SHP77 (cell line): ENCODE results near the gene AKAP9.
"Not testable (repeated sequence)": the region's sequence is repeated elsewhere in the genome, so short reads cannot be mapped to it uniquely, and the experiment has no call there.

ENCODE experiments used
- DNase-seq, 2 experiments: peaks; one replicate each; lab custom pipeline; 2025; lab: John Stamatoyannopoulos, UW

AKAP9 gene

DNA sequence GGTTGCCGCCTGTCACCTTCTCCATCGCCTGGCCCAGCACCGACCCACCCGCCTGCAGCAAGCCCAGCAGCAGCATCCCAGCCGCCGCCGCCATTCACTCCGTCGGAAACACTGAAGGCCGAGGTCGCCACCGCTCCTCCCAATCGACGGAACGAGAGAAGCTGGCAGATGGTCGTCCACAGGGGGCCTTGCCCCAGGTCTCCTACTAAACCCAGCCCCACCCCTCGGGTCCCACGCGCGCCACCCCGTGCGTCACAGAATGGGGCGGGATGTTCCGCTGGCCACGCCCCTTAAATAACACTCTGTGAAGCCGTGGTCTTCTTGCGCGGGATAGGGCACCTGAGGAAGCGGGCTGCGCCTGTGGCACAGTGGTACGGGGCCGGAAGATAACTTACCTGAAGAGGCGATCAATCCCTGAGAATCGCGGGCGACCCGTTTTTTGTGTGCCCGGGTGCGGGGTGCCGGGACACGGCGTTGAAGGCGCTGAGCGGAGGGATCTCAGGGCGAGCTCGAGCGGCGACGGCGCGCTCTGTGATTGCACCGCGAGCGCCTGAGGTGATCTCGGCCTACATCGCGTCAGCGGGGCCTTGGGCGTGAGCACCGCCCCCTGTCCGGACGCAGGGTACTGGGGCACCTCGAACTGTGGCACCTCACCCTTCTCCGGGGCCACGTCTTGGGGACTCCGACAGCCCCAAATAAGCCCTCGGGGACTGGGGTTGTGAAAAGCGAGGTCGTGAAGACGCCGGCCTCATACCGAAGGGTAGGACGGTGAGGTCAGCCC is 193.8 kb downstream of the AKAP9 start, which contains the start of gene CYP51A1:
CYP51A1 (minus strand) TSS at position 207 of the 781 bp plus-strand sequence; CDS start at position 94, 113 bp downstream.
- DNase-seq, result peak; percentile 72 to 85

DNA sequence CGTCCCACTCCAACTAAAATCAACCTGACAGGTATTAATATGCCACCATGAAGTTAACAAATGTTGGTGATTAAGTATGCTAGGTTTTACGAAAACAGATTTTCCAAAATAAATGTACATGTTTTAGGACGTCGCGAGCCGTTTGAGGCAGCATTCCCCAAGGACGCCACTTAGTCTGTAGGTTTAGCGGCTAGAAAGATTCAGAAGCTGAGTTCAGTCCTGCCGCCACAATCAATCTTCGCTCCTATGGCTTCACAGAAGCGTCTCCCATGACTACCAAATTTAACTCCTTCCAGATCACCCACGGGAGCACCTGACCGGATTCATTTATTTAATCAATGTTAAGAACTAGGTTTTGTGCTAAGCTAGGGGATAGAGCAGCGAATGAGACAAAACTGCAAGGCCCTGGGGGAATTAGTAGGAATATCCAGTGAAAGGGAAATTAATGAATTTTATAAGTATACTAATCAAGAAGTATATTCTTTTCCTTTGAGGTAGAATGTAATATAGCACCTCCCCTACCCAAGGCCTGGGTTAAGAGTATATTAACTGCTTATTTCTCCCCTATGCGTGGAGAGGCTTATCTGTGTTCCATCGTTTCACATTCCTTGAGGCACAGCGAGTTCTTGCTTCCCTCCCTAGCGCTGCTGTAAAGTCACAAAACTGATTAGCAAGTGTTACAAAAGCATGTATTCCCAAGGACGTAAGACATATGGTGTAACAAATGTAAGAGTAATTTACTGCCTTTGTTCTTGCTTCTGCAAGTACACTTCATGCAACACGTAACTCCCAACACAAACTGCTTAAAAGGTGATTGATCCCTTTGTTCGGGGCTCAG is 194.6 kb downstream of the AKAP9 start:
- no peak for DNase-seq

DNA sequence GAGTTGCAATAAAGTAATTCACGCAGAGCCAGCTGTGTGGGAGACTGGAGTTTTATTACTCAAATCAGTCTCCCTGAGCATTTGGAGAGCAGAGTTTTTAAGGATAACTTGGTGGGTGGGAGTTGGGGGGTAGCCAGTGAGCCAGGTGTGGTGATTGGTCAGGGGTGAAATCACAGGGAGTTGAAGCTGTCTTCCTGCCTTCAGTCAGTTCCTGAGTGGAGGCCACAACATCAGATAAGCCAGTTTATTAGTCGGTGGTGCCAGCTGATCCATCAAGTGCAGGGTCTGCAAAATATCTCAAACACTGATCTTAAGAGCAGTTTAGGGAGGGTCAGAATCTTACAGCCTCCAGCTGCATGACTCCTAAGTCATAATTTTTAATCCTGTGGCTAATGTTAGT is 196.9 kb downstream of the AKAP9 start:
- DNase-seq, result no peak

DNA sequence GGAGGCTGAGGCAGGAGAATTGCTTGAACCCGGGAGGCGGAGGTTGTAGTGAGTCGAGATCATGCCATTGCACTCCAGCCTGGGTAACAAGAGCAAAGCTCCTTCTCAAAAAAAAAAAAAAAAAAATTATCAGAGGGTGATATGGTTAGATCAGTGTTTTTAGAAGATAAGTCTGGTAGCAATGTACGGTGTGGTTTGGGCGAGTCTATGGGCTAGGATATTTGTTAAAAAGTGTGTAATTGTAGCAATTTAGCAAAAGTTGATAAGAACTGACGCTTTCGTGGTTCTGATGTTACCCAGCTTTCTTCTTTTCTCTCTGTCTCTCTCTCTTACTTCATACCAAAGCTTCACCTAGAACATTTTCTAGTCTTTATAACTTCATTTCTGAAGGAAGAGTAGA is 200.5 kb downstream of the AKAP9 start:
- no peak for DNase-seq

DNA sequence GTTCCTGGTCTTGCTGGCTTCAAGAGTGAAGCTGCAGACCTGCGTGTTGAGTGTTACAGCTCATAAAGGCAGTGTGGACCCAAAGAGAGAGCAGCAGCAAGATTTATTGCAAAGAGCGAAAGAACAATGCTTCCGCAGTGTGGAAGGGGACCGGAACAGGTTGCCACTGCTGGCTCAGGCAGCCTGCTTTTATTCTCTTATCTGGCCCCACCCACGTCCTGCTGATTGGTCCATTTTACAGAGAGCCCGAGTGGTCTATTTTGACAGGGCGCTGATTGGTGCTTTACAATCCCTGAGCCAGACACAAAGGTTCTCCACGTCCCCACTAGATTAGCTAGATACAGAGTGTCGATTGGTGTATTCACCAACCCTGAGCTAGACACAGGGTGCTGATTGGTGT is 202.1 kb downstream of the AKAP9 start:
- not testable (repeated sequence) for DNase-seq

DNA sequence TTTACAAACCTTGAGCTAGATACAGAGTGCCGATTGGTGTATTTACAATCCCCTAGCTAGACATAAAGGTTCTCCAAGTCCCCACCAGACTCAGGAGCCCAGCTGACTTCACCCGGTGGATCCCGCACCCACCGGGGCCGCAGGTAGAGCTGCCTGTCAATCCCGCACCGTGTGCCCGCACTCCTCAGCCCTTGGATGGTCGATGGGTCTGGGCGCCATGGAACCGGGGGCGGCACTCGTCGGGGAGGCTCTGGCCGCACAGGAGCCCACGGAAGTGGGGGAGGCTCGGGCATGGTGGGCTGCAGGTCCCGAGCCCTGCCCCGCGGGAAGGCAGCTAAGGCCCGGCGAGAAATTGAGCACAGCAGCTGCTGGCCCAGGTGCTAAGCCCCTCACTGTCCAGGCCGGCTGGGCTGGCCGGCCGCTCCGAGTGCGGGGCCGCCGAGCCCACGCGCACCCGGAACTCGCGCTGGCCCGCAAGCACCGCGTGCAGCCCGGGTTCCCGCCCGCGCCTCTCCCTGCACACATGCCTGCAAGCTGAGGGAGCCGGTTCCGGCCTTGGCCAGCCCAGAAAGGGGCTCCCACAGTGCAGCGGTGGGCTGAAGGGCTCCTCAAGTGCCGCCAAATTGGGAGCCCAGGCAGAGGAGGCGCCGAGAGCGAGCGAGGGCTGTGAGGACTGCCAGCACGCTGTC is 202.7 kb downstream of the AKAP9 start:
- not testable (repeated sequence) for DNase-seq

DNA sequence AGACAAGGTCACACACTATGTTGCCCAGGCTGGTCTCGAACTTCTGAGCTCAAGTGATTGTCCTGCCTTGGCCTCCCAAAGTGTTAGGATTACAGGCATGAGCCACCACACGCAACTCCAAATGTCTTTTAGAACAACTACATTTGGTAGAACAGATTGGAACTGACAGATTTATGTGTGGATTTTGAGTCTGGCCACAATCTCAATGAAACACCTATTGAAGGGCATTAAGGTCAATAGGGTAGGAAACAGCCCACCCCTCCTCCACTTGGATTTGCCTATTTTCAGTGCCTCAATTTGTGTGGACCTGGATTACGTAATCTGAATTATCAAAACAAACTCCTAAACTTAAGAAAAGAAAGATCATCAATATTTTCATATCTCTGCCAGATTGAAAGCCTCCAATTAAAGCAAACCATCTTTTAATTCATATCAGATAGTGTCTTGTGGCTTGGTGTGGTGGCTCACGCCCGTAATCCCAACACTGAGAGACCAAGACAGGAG is 209.1 kb downstream of the AKAP9 start:
- DNase-seq, result no peak

DNA sequence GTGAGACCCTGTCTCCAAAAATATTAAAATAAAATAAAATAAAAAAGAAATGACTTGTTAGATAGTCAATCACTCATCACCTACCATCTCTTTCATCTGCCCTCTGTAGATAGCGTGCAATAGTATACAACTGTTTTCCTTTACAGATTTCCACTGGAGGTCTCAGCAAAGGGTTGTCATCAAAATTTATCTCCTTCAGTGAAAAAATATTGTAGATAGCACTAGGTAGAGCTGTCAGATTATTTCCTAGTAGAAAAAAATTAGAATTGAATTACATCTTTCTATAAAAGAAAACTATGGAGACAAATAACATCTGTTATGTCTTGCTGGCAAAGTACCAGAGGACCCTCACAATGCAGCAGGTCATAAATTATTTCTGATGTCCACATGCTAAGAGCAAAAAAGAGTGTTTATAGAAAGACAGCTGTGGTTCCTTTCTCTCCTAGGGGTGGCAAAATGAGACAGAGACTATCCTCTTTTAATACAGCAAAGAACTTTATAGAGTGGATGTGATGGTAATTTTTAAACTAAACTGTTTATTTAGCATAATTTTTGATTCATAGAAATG is 209.9 kb downstream of the AKAP9 start:
- no peak for DNase-seq

DNA sequence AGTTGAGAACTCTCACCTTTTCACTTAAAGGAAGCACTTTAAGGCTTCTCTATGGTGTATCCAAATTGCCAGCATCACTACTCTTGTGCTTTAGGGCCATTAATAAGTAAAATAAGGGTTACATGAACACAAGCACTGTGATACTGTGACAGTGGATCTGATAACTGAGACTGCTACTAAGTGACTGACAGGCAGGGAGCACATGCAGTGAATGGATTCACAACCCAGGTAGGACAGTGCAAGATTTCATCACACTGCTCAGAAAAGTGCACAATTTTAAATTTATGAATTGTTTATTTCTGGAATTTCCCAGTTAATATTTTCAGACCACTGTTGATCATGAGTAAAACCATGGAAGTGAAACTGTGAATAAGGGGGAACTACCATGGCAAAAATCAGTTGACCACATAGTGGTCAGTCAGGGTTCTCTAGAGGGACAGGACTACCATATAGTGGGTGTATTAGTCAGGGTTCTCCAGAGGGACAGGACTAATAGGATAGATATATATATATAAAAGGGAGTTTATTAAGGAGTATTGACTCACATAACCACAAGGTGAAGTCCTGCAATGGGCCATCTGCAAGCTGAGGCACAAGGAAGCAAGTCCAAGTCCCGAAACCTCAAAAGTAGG is 214.6 kb downstream of the AKAP9 start:
- no peak for DNase-seq

DNA sequence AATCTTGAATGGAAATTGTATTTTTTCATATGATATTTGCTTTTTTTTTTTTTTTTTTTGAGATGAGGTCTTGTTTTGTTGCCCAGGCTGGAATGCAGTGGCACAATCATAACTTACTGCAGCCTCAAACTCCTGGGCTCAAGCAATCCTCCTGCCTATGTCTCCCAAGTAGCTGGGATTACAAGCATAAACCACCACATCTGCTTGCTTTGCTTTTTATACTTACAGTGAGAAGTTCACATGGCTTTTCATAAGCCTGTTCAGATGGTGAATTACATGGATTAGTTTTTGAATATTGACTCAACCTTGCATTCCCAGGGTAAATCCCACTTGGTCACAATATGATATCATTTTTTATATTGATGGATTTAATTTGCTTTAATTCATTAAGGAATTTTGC is 216.3 kb downstream of the AKAP9 start:
- DNase-seq, result no peak

DNA sequence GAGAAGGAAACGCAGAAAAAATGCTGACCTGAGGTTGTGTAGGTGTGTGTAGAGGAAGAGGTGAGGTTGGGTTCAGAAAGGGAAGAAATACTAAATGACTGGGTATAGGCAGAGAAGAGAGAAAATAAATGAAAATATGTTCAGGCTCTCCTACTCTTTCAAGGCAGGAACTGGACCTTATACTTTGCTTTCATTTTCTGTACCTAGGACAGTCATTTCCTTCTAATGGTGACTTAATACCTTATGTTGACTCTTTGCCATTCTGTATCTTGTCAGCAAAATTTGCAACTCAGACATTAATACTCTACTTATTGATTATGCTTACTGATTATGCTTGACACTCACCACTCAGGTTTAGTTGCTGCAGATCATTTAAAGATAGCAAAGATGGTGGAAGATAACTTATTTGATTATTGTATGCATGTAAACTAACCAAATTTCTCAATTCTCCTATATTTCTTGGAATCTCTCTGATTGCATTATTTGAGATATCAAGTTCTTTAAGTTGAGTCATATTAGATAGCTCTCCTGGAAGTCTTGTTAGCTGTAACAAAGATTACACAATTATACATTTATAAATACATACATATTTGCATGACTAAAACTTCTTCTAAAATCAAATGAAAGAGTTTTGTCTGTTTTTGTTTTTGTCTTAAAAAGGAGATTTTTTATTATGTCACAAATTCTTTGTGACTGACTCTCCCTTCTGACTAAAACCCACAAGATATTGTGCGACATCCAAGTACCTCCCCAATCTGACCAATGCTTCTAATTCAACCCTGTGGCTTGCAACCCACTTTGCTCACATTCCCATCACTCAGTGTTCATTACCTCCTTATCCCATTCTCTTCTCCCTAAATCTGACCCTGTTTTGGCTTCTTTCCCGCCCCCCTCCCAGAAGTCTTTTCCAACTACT is 218.3 kb downstream of the AKAP9 start:
- DNase-seq, result no peak
